Activated effector memory CD4-positive, alpha-beta T cell treated with anti-CD3 and anti-CD28 coated beads, Interleukin-2, amount 50 U/mL, for 16 hours (primary cell): Measurements from ENCODE around the gene SURF2.

Experiments used
- DNase-seq: peaks from one replicate; pipeline ENCODE4 v3.0.0-alpha.2; 2020

SURF2 gene

DNA sequence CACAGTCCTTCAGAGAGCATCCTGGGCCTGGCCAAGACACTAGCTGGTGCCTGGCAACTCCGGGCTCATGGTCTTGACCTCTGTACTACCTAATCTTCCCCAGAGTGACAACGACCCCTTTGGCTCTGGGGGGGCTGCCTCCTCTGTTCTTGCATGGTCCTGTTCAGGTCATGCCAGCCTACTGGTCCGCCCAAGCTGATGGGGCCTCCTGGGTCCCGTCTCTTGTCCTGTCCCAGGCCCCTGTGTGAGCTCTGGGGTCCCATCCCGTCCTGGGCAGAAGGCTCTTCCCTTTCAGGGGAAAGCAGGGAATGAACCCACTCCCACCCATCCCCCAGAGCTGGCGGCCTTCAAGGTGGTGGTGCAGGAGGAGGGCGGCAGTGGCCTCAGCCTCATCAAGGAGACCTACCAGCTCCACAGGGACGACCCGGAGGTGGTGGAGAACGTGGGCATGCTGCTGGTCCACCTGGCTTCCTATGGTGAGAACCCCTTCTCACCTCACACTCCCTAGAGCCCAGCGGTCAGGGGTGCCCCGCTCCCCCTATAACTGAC, 48.2 kb downstream of the SURF2 start:
- no peak for DNase-seq

DNA sequence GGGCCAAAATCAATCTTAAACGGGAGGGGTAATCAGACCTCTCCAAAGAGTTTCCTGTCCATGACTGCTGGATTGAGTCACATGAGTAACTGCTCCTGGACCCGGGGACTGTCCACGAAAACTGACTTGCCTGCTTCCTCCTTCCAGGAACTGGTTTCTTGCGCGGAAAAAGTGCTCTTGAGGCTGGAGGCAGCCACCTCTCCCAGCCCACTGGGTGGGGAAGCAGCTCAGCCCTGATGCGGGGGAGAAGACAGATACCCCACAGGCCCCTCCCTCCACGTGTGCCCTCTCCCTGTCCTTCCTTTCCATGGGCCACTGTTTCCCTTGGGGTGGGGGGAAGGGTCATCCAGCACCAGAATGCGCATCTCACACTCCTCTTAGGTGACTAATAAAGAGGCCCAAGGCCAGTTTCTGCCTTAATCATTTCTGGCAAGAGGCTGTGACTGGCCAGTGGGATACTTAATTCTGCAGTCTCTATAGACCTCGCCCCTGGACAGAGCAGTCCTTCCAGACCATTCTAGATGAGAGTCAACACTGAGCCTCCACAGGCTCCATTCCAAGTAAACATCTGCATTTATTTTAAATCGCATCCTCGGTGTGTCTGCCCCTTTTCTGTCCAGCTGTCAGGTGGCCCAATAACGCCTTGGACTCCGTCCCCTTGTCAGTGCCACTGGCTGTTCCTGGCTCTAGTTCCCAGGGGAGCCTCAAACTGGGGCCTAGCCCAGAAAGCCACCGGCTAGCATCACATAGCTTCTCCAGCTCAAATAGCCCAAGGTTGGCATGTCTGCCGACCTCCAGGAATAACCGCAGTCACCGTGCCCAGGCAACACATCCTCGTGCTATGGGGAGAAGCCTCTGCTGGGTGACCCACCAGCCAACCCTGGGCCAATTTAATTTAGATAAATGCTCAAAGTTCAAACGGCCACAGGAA, 49.4 kb downstream of the SURF2 start:
- no peak for DNase-seq

DNA sequence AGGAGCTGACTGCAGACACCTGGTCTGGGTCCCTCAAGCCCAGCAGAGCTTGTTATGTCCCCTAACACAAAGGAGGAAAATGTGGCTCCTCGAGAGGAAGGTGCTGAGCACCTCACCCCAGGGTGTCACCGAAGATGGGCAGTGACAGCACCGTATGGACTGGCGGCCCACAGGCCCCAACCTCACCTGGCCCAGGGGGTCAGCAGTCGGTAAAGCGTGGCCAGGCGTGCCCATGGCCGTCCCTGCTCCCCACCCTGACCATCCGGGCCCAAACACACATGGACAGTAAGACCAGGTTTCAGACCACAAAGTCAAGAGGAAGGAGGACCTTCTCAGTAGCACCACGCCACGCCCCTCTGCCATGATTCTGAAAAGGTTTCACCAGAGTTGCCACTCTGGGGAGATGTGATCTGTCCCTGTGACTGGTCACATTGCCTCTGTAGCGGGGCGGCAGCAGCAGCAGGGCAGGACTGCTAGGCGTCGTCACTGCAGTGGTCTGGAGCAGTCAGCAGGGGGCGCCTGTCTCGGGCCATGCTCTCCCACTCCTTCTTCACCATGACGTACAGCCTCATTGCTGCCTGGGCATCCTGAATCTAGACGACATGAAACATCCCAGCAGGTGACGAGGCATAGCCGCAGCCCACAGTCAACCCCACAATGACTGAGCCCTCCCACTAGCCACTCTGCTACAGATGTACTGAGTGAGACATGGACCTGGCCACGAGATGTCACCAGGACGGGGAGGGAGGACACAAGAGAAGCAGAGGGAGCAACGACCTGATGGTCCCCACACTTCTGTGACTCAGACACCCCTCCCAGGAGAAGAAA, 50.3 kb downstream of the SURF2 start:
- peak; percentile 92 for DNase-seq

DNA sequence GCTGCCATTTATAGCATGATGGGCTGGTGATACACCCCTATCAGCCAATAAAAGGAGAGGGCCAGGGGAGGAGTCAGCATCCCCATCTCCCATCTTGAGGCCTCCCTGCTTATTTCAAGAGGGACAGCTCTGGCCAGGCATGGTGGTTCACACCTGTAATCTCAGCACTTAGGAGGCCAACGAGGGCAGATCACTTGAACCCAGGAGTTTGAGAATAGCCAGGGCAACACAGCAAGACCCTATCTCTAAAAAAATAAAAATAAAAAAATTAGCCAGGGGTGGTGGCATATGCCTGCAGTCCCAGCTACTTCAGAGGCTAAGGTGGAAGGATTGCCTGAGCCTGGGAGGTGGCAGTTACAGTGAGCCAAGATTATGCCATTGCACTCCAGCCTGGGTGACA, 51.7 kb downstream of the SURF2 start:
- no peak for DNase-seq
